Lung (tissue), 12 donors: Measurements from ENCODE around the gene NOXA1. TPM values are rescaled to one million over a fixed set of nuclear protein-coding genes. Genes with fewer than 3 reads are reported as not detected.

Experiments
- ATAC-seq: fragments of 200-7000 bp; cut with Tn5 transposase; one replicate; pipeline ENCODE4 v1.9.1; 2020; ENCODE audit warnings: moderate number of reproducible peaks; ENCODE audit not compliant: insufficient read depth, low FRiP score
- DNase-seq, 3 donors: peaks; one replicate each; pipeline ENCODE4 v3.0.0-alpha.2; 2013 to 2017
- H3K27ac ChIP-seq, 2 donors: one replicate each; pipeline ENCODE4 v1.5.1; 2013; ENCODE audit warnings: mild to moderate bottlenecking in 2 of 2, moderate library complexity in 2 of 2, control low read depth in 1 of 2, inconsistent platforms in 1 of 2, low read depth in 1 of 2, low read length in 1 of 2
- H3K27me3 ChIP-seq, 3 donors: one replicate each; pipeline ENCODE4 v1.5.1; 2013; ENCODE audit warnings: low read length in 2 of 3; ENCODE audit not compliant: control insufficient read depth in 3 of 3, insufficient read depth in 3 of 3
- H3K36me3 ChIP-seq, 4 donors: one replicate each; pipeline ENCODE4 v1.5.1; 2013; ENCODE audit warnings: low read length in 4 of 4, mild to moderate bottlenecking in 1 of 4, moderate library complexity in 1 of 4; ENCODE audit not compliant: control insufficient read depth in 4 of 4, insufficient read depth in 4 of 4
- H3K4me1 ChIP-seq, 5 donors: one replicate each; pipeline ENCODE4 v1.5.1; 2013; ENCODE audit warnings: low read length in 5 of 5, mild to moderate bottlenecking in 2 of 5, moderate library complexity in 1 of 5; ENCODE audit not compliant: control insufficient read depth in 5 of 5, insufficient read depth in 5 of 5
- H3K4me3 ChIP-seq: one replicate; pipeline ENCODE4 v1.5.1; 2013; ENCODE audit warnings: mild to moderate bottlenecking, control low read depth, moderate library complexity
- H3K9ac ChIP-seq, 2 donors: one replicate each; pipeline ENCODE4 v1.5.1; 2013; ENCODE audit warnings: low read length in 2 of 2, control low read depth in 1 of 2; ENCODE audit not compliant: insufficient read depth in 1 of 2
- H3K9me3 ChIP-seq, 4 donors: one replicate each; pipeline ENCODE4 v1.5.1; 2013; ENCODE audit warnings: low read length in 3 of 4, mild to moderate bottlenecking in 1 of 4, moderate library complexity in 1 of 4; ENCODE audit not compliant: control insufficient read depth in 4 of 4, insufficient read depth in 3 of 4
- WGBS, 2 donors: extraction: QIAGEN DNeasy Blood & Tissue Kit; methylation state at CpG; one replicate each; pipeline ENCODE4 v1.1.7; 2013; 5-methylcytosine and 5-hydroxymethylcytosine counted together
- polyA plus RNA-seq, 2 donors: library from polyadenylated mRNA; stranded (reverse); fragments of 200-250 nt; gene quantifications; one replicate each; pipeline ENCODE4 v1.2.1, GENCODE V29; 2013
- total RNA-seq, 2 donors: library from RNA; depleted of rRNA in 1 of 2; stranded (reverse); fragments of >200 nt in 1 of 2; gene quantifications; one replicate each; pipeline ENCODE4 v1.2.1, GENCODE V29; 2014 to 2021
- TF ChIP-seq, protein P1 (sequence below): IDR thresholded peaks from 2 replicates; pipeline ENCODE4 v1.5.1; 2012; ENCODE audit warnings: mild to moderate bottlenecking; ENCODE audit errors: control extremely low read depth, extremely low read depth
- donor health status: control.
- donor health status: control.
- donor health status: Bipolar disorder and iron deficiency.
- donor health status: healthy.
- donor health status: DM: yes; HTN: yes; CAD: no.

Gene NOXA1
- total and polyA plus RNA-seq, 4 donors, result 2.1 to 11.7 (median 6.6) TPM

DNA sequence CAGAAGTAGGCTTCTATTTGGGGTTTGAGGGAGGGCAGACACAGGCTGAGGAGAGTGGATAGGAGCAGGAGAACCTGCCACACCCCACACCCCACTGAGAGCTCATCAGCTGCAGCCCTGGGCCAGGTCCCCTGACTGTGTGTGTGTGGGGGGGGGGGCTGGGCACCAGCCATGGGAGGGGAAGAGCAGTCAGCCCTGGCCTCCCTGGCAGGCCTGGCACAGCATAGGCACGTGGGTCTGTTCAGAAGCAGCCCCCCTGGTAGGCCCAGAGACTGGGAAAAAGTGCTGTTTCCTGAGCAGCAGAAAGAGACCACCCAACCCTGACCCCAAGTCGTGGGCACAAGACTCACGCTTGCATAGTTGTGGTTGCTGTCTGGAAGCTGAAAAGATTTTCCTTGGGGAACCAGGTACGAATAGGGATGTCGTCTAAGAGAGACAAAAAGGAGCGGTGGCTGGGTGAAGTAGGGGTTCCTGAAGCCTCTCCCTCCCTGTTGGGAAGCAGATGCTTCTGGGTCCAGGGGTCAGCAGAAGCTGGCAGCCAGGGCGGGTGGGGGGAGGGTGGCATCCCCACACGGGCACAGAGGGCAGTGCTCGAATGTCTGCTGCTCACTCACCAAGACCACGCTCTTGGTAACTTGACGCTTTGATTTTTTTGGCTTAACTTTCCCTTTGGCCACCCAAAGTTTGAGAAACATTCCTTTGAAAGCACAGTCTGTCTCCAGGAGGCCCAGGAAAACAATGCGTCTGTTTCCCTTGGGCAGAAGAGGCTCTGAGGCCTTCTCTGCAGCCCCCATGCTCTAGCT is 33.1 kb downstream of the NOXA1 start:
- H3K9me3 ChIP-seq, result no peaks in the 10 kb centered on the region
- peaks cover 0 to 29% (median 11%) of the 10 kb centered on the region in 5 donors for H3K4me1 ChIP-seq
- DNase-seq (no peak), ATAC-seq (no peak)
- peaks cover 0 to 9% (median 3%) of the 10 kb centered on the region in 4 donors for H3K36me3 ChIP-seq
- H3K9ac ChIP-seq, result no peak overlapping the region
- H3K27me3 ChIP-seq, result no peaks in the 10 kb centered on the region
- 86 to 92% methylated on average over 12 of the region's 12 CpGs for WGBS, 2 donors
- H3K27ac ChIP-seq, result no peak overlapping the region
- no peak overlapping the region for H3K4me3 ChIP-seq
- TF ChIP-seq, protein P1, sequence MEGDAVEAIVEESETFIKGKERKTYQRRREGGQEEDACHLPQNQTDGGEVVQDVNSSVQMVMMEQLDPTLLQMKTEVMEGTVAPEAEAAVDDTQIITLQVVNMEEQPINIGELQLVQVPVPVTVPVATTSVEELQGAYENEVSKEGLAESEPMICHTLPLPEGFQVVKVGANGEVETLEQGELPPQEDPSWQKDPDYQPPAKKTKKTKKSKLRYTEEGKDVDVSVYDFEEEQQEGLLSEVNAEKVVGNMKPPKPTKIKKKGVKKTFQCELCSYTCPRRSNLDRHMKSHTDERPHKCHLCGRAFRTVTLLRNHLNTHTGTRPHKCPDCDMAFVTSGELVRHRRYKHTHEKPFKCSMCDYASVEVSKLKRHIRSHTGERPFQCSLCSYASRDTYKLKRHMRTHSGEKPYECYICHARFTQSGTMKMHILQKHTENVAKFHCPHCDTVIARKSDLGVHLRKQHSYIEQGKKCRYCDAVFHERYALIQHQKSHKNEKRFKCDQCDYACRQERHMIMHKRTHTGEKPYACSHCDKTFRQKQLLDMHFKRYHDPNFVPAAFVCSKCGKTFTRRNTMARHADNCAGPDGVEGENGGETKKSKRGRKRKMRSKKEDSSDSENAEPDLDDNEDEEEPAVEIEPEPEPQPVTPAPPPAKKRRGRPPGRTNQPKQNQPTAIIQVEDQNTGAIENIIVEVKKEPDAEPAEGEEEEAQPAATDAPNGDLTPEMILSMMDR, result no peak

- Histone ChIP-seq H3K27me3 (no peaks in the 10 kb centered on the region), H3K36me3 (peaks cover 0 to 10% (median 3%) of the 10 kb centered on the region in 4 donors), H3K4me1 (peaks cover 0 to 29% (median 11%) of the 10 kb centered on the region in 5 donors), H3K9me3 (no peaks in the 10 kb centered on the region), H3K9ac (no peak overlapping the region), H3K4me3 (no peak overlapping the region), H3K27ac (no peak overlapping the region)
- 93 to 95% methylated on average over 10 of the region's 10 CpGs for WGBS, 2 donors
- no peak for DNase-seq
- TF ChIP-seq, protein P1, result no peak
- no peak for ATAC-seq
These were observed 33.7 kb downstream of the NOXA1 start for GRCh38 chr9:137456864-137457405.

DNA sequence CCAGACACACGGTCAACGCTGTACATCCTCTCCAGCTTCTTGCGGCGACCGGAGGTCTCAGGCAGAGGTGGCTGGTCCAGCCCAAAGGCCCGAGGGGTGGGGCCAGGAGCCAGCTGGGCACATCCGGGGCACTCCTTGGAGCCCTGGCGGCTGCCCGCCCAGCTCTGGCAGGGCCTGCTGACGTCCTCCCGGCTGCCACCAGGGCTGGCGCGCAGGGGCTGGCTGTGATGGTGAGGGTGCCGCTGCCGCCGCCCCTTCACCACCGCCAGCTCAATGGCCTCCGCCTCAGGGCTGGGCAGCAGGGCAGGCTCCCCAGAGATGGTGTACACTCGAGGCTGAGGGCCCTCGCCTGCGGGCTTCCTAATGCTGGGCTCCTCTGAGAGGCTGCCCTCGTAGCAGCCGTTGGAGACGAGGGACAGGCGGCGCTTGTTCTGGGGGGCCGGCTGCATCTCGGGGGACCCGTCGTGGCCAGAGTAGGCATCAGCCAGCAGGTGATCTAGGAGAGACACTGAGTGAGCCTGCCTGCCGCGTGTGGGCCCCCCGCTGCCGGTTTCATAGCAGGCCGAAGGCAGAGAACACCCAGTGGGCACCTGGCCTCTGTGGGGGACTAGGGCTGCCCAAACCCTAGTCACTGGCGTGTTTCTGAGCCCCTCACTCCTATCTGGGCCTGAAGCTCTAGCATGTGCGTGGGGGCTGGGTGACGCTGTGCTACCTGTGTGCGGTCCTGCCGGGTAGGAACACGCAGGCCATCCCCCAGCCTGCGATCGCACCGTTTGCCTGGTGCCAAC is 34.4 kb downstream of the NOXA1 start:
- ATAC-seq, result no peak
- Histone ChIP-seq H3K36me3 (peaks cover 0 to 10% (median 3%) of the 10 kb centered on the region in 4 donors), H3K4me3 (peak overlapping the region; percentile 56), H3K9ac (no peak overlapping the region), H3K9me3 (no peaks in the 10 kb centered on the region), H3K27me3 (no peaks in the 10 kb centered on the region), H3K4me1 (peaks cover 0 to 29% (median 11%) of the 10 kb centered on the region in 5 donors), H3K27ac (no peak overlapping the region)
- TF ChIP-seq, protein P1, result no peak
- WGBS, 2 donors, result 94 to 96% methylated on average over 44 of the region's 44 CpGs
- DNase-seq, result peak in 1 of 3 donors; percentile 9
